Lower lobe of right lung (tissue), 2 donors: ENCODE measurements around the gene TNIK. TPM values are rescaled to one million over a fixed set of nuclear protein-coding genes. Genes with fewer than 3 reads are reported as not detected.

Source experiments
- ATAC-seq, 2 donors: fragments of 200-7000 bp; cut with Tn5 transposase; one replicate each; pipeline ENCODE4 v1.9.1; 2020 to 2022; ENCODE audit warnings: mild to moderate bottlenecking in 2 of 2, moderate library complexity in 2 of 2
- DNase-seq: peaks from one replicate; pipeline ENCODE4 v3.0.0-alpha.2; 2020
- H3K27ac ChIP-seq: fragments of 200-600 bp; one replicate; pipeline ENCODE4 v1.8.0; 2022
- H3K27me3 ChIP-seq: fragments of 200-600 bp; one replicate; pipeline ENCODE4 v1.8.0; 2022; ENCODE audit warnings: low read depth
- H3K36me3 ChIP-seq: fragments of 200-600 bp; one replicate; pipeline ENCODE4 v1.8.0; 2022; ENCODE audit warnings: mild to moderate bottlenecking
- H3K4me1 ChIP-seq: fragments of 200-600 bp; one replicate; pipeline ENCODE4 v1.8.0; 2022
- H3K4me3 ChIP-seq: fragments of 200-600 bp; one replicate; pipeline ENCODE4 v1.8.0; 2022; ENCODE audit warnings: mild to moderate bottlenecking
- H3K9me3 ChIP-seq: fragments of 200-600 bp; one replicate; pipeline ENCODE4 v1.8.0; 2022
- CTCF ChIP-seq: fragments of 200-600 bp; IDR thresholded peaks from one replicate; pipeline ENCODE4 v1.8.0; 2022; ENCODE audit warnings: antibody characterized with exemption, mild to moderate bottlenecking
- intact Hi-C: fragments of 100-400 bp; cut with DNase I; formaldehyde crosslinking; loops from one replicate; pipeline ENCODE4 v1.11.0; 2022
- total RNA-seq: library from RNA; stranded (reverse); fragmentation: NEBNext Ultra II Directional; extraction: Animal tissue kit (Norgen Biotek cat#: 25700); gene quantifications from one replicate; pipeline ENCODE4 v1.2.1, GENCODE V29; 2021
- donor health status: DM: no; HTN: yes; CAD: no; lungs with severe emphysema.

The TNIK gene
- total RNA-seq, 1 donor from 2014 or later: 29.3 TPM

GRCh38 chr3:171133796-171134569, 326.2 kb downstream of the TNIK start:
- no peak for ATAC-seq
- H3K4me1 ChIP-seq: no peaks in the 10 kb centered on the region
- H3K27me3 ChIP-seq: no peaks in the 10 kb centered on the region
- intact Hi-C loops: no loop called here
- TF ChIP-seq CTCF: no peak
- H3K36me3 ChIP-seq: peaks cover 12% of the 10 kb centered on the region
- DNase-seq: no peak
- no peaks in the 10 kb centered on the region for H3K9me3 ChIP-seq
- H3K27ac ChIP-seq: no peak overlapping the region
- no peak overlapping the region for H3K4me3 ChIP-seq

- H3K36me3 ChIP-seq: peaks cover 12% of the 10 kb centered on the region
- DNase-seq (no peak), ATAC-seq (no peak)
- no peaks in the 10 kb centered on the region for H3K4me1 ChIP-seq
- no peak overlapping the region for H3K27ac ChIP-seq
- H3K9me3 ChIP-seq: no peaks in the 10 kb centered on the region
- H3K4me3 ChIP-seq: no peak overlapping the region
- intact Hi-C loops: no loop called here
- no peaks in the 10 kb centered on the region for H3K27me3 ChIP-seq
- no peak for TF ChIP-seq CTCF
Observed at GRCh38 chr3:171133337-171133736, 326.9 kb downstream of the TNIK start.

- no peaks in the 10 kb centered on the region for H3K27me3 ChIP-seq
Observed at GRCh38 chr3:171132873-171133272, 327.3 kb downstream of the TNIK start.

GRCh38 chr3:171129827-171130226, 330.4 kb downstream of the TNIK start:
- Histone ChIP-seq H3K9me3 (no peaks in the 10 kb centered on the region), H3K27me3 (no peaks in the 10 kb centered on the region), H3K36me3 (peaks cover 11% of the 10 kb centered on the region), H3K4me1 (no peaks in the 10 kb centered on the region), H3K4me3 (no peak overlapping the region), H3K27ac (no peak overlapping the region)
- no peak for DNase-seq
- no peak for TF ChIP-seq CTCF
- intact Hi-C loops: no loop called here
- no peak for ATAC-seq

More at GRCh38 chr3:171132873-171133272, 327.3 kb downstream of the TNIK start:
- ATAC-seq: no peak
- Histone ChIP-seq H3K9me3 (no peaks in the 10 kb centered on the region), H3K27ac (no peak overlapping the region), H3K36me3 (peaks cover 8% of the 10 kb centered on the region), H3K4me1 (no peaks in the 10 kb centered on the region), H3K4me3 (no peak overlapping the region)
- intact Hi-C loops: no loop called here
- no peak for TF ChIP-seq CTCF
- DNase-seq: no peak

GRCh38 chr3:171127611-171128010, 332.6 kb downstream of the TNIK start:
- peaks cover 12% of the 10 kb centered on the region for H3K36me3 ChIP-seq
- H3K27ac ChIP-seq: no peak overlapping the region
- intact Hi-C loops: no loop called here

More at GRCh38 chr3:171127611-171128010, 332.6 kb downstream of the TNIK start:
- no peaks in the 10 kb centered on the region for H3K27me3 ChIP-seq
- no peaks in the 10 kb centered on the region for H3K4me1 ChIP-seq
- DNase-seq: no peak
- no peaks in the 10 kb centered on the region for H3K9me3 ChIP-seq
- H3K4me3 ChIP-seq: no peak overlapping the region
- no peak for ATAC-seq
- TF ChIP-seq CTCF: no peak
